HuH-7 (cell line): ENCODE results near the gene MADCAM1.
"Not testable (repeated sequence)": the region's sequence is repeated elsewhere in the genome, so short reads cannot be mapped to it uniquely, and the experiment has no call there.

Experiments
- DNase-seq: peaks from one replicate; pipeline ENCODE4 v3.0.0; 2011; ENCODE audit warnings: low spot score

The MADCAM1 gene

DNA sequence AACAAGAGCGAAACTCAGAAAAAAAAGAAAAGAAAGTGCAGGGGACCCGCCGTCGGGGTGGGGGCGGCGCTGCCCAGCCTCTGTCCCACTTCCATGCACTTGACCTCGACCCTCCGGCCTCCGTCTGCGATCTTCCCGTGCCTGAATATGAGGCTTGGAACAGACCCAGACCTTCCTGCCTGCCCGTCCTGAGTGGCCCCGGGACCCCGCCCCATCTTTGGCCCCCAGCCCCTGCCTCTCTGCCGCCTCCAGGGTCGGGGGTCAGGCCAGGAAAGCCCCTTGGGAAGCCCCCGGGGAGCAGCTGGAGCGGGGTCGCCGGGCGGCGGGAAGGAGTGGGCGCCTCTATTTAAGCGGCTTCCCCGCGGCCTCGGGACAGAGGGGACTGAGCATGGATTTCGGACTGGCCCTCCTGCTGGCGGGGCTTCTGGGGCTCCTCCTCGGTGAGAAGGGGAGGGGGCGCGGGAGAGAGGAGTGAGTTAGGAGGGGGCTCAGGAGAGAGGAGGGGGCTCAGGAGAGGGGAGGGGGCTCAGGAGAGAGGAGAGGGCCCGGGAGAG lies at the start of gene MADCAM1:
TSS of gene MADCAM1 (plus strand) at position 375 of the 554 bp plus-strand sequence. CDS start at position 389, 14 bp downstream.
- no peak for DNase-seq

DNA sequence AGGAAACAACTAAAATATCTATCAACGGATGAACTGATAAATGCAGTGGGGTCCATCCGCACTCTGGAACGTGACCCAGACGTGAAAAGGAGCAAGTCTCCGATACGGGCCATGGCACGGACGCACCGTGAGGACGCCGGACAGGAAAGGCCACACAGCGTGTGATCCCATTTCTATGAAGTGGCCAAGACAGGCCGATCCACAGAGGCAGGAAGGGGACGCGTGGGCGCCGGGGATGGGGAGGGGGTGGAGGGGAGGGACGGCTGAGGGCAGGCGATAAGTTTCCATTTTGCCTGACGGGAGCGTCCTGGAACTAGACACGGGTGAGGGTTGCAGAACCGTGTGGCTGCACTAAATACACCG lies 49.2 kb upstream of the MADCAM1 start:
- DNase-seq = no peak

DNA sequence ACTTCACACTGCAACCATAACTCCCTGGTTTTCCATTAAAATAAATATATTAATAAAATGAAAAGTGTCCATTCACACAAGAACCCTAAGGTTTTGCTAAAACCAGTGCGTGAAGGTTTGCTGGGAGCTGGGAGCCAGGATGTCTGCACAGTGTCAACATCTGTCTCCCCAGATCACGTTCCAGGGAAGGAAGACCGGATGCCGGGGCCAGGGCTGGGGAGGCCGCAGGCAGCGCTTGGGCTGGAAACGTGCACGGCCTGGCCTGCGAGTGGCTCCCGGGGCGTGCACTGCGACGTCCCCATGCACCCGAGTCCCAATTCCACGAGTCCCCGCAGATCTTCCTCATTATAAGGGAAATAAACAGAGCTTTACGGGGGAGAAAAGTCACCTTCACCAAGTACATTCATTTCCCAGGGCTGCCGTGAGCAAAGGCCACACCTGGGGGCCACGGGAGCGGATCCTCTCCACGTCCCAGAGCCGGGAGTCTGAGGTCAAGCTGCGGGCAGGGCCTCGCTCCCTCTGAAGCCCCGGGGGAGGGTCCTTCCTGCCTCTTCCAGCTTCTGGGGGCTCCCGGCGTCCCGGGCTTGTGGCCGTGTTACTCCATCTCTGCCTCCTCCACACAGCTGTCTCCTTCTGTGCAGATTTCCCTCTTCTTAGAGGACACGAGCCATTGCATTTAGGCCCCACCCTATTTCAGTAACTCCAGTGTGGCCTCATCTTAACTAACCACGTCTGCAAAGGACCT lies 48.3 kb upstream of the MADCAM1 start:
- DNase-seq = no peak

DNA sequence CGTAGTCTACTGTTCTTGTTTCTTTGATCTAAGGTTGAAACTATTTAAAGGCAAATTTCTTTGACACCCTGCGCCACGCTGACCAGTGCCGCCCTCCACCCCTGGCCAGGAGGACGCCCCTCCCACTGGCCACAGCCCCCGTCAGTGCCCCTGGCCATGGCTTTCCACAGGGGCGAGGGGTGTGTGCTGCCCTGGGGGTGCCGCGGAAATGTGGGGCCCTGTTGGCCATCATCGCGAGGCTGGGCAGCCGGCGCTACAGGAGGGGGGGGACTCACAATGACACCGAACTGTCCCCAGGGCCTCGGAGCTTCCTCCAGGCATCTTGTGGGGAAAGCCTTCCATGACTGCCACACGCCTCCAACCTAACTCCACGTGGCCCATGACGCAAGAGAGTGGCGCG lies 46.4 kb upstream of the MADCAM1 start:
- no peak for DNase-seq

DNA sequence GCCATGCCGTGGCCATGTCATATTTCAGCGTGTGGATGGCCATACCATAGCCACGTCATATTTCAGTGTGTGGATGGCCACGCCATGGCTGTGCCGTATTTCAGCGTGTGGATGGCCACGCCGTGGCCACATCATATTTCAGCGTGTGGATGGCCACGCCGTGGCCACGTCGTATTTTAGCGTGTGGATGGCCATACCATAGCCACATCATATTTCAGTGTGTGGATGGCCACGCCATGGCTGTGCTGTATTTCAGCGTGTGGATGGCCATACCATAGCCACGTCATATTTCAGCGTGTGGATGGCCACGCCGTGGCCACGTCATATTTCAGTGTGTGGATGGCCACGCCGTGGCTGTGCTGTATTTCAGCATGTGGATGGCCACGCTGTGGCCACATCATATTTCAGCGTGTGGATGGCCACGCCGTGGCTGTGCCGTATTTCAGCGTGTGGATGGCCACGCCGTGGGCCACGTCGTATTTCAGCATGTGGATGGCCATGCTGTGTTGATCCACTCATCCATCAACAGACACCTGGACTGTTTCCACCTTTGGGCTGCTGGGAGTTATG lies 45.3 kb upstream of the MADCAM1 start:
- DNase-seq = not testable (repeated sequence)

DNA sequence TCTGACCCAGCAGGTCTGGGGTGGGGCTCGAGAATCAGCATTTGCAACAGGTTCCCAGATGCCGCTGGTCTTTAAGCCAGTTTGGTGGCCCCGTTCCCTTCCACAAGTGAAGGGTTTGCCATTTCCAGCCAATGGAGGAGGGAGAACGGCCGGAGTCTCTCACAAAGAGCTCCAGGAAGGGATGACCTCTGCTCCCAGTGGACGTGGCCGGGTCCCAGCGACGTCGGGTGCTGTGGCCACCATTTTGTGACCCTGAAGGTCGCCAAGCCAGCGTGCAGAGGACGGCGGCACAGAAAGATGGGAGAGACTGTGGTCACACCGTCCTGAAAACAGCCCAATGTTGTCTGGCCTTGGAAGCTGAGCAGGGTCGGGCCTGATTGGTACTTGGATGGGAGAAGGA lies 43.5 kb upstream of the MADCAM1 start:
- DNase-seq = no peak

DNA sequence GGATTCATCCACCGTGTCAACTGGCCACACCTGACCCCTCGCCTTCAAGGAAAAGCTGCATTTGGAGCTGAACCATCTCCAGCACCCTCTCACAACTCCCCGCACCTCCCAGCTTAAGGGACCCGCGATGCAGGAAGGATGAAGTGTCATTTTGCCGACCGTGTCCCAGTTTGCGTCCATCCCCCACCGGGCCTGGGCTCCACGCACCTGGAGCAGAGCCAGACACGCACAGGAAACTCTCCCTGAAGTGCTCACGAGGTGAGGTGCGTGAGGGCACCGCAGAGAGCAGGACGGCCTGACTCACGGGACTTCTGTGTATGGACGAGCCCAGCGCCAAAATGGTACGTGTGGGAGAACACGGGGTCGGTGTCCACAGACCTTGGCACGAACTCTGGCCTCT lies 42.7 kb upstream of the MADCAM1 start:
- DNase-seq = no peak

DNA sequence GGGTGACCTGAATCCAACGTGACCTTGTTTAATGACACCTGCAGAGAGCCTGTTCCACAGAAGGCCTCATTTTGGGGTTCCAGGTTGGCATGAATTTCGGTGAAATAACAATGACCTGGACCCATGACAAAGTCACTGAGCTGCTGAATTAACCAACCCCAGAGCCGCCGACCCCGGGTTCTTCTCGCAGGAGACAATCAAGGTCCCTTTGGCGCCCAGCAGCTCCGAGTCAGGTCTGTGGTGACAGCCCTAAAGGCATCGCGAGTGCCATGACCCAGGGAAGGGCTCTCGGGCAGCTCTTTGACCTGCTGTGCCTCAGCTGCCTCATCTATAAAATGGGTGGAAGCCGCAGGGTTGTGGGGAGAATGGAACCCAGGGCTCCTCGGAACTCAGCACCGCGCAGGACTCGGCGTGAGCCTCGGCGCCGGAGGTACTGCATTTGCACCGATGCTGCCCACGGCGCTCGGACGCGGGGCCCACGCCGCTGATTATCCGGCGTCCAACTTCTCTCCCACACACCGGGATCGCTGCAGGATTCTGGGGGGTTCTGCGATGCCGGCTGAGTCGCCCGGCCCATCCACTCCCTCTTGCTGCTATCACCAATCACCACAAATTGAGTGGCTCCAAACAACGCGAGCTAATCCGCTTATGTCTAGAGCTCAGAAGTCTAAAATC lies 41.1 kb upstream of the MADCAM1 start:
- no peak for DNase-seq

DNA sequence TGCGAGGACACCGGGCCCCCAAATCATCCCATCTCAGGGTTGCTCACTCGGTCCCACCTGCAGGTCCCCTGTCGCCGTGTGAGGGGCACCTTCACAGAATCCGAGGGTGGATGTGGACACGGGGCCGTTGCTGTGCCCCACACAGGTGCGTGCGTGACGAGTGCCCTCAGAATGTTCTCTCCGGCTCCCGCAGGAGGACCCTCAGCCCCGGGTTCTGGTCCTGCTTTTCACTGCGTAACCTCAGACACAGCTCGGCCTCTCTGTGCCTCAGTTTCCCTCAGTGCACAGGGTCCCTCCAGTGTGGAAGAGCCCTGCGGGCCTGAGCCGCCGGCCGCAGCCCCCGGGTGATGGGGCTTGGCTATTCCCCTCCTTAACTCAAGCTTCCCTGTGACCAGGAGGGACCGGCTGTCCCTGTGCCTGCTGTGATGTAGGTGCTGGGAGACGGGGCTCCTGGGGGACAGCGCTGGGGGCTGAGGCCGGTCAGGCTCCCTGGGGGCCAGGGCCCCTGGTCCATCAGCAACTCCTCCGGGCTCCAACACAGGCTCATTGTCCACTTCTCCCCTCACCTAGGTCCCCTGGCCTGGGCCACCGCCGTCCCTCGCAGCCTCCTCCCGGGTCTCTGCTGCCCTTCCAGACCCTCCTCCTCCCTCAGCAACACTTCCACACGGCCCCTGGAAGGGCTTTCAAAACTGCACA lies 40.3 kb upstream of the MADCAM1 start:
- DNase-seq = no peak

DNA sequence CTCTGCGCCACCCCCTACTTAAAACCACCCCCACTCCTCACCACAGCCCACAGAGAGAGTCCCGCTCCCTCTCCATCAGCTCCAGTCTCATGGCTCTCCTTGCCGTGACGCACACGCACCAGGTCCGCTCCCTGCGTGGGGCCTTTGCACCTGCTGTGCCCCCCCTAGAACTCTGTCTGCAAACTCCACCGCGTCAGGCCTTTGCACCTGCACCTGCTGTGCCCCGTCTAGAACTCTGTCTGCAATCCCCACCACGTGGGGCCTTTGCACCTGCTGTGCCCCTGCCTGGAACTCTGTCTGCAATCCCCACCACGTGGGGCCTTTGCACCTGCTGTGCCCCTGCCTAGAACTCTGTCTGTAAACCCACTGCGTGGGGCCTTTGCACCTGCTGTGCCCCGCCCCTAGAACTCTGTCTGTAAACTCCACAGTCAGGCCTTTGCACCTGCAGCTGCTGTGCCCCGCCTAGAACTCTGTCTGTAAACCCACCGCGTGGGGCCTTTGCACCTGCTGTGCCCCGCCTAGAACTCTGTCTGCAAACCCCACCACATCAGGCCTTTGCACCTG lies 39.7 kb upstream of the MADCAM1 start:
- DNase-seq = no peak

DNA sequence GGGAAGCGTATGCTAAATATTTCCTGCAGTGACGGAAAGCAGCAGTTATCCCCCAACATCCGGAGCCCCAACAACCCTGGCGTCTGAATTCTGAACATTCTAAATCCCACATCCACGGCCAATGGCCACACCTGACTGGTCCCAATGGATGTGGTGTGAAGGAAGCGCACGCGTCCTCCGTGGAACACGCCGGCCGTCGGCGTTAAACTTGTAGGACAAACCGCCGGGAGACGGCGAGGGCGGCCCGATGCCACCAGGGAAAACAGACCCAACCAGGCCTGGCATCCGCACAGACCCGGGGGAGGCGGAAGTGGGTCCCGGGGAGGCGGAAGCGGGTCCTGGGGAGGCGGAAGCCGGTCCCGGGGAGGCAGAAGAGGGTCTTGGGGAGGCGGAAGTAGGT lies 38.6 kb upstream of the MADCAM1 start:
- DNase-seq = no peak

DNA sequence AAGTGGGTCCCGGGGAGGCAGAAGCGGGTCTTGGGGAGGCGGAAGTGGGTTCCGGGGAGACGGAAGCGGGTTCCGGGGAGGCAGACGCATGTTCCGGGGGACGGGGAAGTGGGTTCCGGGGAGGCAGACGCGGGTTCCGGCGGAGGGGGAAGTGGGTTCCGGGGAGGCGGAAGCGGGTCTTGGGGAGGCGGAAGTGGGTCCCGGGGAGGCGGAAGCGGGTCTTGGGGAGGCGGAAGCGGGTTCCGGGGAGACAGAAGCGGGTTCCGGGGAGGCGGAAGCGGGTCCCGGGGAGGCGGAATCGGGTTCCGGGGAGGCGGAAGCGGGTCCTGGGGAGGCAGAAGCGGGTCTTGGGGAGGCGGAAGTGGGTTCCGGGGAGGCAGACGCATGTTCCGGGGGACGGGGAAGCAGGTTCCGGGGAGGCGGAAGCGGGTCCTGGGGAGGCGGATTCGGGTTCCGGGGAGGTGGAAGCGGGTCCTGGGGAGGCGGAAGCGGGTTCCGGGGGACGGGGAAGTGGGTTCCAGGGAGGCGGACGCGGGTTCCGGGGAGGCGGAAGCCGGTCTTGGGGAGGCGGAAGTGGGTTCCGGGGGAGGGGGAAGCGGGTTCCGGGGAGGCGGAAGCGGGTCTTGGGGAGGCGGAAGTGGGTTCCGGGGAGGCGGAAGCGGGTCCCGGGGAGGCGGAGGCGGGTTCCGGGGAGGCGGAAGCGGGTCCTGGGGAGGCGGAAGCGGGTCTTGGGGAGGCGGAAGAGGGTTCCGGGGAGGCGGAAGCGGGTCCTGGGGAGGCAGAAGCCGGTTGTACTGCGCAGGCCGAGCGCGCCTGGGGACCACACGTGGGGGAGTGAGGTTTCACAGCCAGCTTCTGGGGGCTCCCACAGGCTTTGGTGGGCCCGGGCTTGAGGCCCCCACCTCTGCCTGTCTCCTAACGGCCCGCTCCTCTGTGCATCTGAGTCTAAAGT lies 37.9 kb upstream of the MADCAM1 start:
- no peak for DNase-seq

DNA sequence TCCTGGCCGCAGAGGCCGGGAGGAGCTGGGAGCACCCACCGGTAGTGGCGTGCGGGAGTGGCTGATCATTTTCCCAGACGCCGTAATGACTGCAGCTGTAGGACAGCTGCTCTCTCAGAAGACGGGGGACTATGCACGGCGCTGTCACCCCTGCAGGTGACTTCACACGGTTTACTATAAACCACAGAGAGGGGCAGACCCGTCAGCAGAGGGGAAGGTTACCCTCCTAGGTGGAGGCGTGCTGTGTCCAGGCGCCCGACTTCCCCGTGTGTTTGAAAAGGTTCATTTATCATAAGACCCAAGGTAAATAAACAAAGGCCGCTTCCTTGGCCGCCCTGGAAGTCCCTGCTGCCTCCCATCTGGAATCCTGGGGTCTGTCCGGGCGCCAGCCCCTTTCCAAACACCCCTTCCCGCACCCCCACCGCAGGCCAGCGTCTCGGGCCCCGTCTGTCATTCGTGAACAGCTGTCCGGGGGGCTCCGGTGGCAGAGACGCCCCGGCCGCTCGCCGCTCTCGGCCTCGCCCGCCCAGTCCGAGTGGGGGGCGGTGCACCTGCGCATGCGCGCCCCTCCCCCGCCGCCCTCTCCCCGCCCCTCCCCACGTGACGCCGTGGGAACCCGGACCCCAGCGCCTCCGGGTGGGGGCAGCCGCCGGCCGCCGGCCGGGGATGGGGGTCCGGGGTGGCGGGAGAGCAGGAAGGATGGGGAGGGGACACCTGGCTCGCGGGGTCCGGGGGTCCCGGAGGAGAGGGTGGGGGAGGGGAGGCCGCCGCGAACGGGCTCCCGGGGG lies 36.4 kb upstream of the MADCAM1 start:
- DNase-seq = peak; percentile 91

DNA sequence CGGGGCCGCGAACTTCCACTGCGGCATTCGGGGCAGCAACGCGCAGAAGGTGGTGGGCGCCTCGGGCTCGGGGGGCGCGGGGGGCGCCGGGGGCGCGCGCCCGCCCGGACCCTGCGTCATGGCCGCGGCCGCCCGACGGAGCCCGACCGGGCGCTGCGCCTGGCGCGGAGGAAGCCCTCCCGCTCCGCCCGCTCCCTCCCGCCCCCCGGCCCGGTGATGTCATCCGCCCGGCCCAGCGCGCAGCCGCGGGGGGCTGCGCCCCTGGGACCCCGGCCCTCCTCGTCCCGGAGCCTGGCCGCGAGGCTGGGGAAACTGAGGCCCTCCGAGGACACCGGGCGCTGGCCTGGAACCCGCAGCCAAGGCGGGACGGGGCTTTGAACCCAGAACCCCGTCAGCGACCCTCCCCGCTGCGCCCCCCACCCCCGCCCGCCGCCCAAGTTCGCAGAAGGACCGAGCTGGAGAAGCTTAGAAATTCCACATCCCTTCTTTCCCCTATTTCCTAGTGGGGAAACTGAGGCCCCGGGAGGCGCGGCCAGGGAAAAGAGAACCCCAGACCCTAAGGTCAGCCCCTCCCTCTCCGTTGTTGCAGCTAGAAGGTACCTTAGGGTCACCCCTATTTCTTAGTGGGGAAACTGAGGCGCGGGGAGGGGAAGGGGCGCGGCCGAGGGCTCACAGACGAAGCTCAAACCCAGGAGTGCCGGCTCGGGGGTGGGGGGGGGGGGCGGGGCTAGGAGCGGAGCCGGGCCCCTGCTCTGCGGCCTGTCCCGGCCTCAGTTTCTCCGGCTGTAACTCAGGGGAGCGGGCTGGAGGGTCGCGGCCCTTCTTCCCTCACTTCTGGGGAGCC lies 35.2 kb upstream of the MADCAM1 start, which contains the start of gene SHC2:
TSS of gene SHC2 (minus strand) at position 157 of the 844 bp plus-strand sequence. CDS start at position 120, 37 bp downstream.
- peak; percentile 64 for DNase-seq

DNA sequence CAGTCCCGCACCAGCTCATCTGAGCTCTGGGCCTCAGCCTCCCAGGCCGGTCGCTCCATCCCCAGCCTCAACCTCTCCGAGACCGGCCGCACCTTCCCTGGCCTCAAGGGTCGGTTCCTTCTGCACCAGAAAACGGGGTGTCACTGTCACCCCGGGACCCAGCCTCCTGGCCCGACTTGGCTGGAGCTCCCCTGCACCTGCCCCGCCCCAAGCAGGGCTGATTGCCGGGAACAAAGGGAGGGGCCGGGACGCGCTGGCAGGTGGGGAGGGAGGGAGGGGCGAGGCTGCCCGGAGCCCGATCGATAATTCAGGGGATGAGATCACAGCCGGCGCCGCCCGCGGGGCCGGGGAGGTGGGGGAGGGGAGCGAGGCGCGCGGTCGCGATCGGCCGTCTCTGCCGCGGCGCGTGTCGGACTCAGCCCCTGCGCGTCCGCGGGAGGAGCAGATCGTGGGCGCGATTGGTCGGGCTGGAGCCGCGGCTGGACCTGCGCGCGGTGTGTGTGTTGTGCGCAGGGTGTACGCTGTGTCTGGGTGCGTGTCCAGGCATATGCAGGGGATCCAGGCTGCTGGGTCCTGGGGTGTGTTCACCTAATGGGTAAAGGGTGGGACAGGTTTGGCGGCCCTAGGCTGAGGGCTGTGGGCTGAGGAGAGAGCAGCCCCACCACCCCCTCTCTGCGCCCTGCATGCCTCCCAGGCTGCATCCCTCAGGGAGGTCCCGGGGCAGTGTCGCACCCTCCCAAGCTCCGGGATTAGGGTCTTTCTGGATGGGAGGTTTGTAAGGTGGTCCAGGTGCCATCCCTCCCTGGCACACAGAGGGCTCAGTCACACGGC lies 34.4 kb upstream of the MADCAM1 start:
- peak; percentile 93 for DNase-seq

DNA sequence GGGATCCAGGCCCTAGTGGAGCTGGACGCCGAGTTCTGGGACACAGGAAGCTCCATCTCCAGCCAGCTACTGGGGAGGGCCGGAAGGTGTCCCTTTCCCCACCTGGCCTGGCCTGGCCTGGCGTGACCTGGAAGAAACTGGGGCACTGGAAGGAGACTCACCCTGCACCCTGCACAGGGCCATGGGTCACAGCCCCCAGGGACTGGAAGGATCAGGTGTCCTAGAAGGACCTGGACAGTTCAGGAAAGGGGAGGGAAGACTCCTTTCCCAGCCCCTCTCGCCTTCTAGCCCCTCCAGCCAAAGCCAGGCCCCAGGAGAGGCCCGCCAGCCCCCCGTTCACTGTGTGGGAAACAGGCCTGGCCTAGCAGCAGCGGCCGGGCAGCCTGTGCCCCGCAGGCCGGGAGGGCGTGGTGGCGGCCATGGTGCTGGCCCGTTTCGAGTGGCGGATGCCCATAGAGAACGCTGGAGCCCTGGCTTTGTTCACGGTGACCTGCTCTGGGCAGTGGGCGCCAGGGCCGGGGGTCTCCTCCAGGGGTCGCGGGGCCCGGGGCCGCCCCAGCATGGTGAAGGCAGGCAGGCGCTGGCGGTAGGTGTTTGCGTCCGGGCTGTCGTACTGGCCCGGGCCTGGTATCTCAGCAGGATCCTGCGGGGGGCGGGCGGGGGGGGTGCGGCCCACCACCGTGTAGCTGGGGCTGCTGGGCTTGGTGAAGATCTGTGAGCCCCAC lies 32.6 kb upstream of the MADCAM1 start:
- DNase-seq = no peak

DNA sequence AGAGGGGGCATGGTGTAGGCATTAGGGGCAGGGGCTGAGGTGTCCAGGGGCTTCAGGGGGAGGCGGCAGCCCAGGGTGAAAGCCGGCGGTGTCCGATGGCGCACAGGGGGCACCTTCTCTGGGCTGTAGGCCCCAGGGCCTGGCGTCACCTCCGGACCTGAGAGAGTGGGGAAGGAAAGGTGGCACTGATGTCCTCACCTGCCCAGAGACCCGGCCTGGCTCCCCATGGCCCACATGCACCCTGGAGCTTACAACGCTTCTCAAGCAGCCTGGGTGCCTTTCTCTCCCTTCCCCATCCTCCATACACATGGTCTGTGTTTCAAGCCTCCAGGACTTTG lies 32.1 kb upstream of the MADCAM1 start:
- no peak for DNase-seq
